SKM-1 treated with dmso at 0.1 percent for 144 hours (cell line): Measurements from ENCODE around the gene NRIP2.

Experiments
- DNase-seq: peaks from one replicate; lab custom pipeline; 2025; ENCODE audit not compliant: unreplicated experiment; lab: John Stamatoyannopoulos, UW

NRIP2 gene

DNA sequence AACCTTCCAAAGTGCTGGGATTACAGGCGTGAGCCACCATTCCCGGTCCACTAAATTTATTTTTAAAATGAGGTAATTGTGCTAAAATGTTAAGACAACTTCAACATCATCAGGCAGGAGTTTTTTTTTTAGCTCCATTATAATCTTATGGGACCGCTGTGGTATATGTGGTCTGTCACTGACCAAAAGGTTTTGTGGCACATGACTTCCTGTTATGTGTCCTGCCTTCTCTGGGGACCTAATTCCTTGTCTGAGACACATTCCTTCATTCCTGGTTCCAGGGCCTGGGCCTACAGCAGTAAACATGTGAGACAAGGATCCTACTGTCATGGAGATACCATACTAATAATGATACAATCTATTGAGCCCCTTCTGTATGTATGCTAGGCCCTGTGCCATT lies 17.1 kb upstream of the NRIP2 start:
- DNase-seq: no peak

DNA sequence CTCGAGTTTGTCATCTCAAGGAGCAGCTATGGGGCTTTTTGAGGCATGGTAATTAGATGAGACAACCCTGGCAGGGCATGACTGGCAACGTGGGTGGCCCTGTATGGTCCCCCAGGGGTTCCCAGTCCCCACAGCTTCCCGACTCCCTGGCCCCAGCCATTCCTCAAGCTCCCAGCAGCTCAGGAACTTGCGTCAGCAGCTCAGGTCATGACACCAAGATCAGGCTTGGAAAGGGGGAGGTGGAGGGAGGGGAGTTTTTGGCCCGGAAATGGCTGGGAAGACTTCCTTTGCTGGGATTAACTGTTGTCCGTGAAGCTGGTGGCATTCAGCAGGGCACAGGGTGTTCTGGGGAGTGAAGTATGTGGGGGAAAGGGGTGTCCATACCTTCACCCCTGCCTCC lies 10.4 kb upstream of the NRIP2 start:
- no peak for DNase-seq

- no peak for DNase-seq
These were observed 10.0 kb upstream of the NRIP2 start for GRCh38 chr12:2844786-2845185.

DNA sequence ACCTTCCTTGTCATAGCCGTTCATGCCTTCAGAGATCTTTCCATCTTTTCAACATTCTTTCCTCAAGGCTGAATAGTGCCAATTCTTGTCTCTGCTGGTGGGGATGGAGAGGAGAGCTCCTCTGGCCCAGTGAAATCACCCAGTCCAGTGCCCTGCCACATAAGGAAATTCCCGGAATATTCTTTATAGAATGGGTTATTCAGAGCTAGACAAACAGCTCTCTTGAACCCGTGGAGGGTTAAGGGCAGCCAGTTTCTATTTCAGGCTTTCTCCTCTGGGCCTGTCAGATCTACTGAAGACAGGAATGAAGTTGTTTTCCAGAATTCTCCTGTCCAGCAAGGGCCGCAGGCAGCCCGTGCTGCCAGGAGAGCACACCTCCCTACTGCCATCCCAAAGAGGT lies 8.1 kb upstream of the NRIP2 start:
- DNase-seq: no peak

- no peak for DNase-seq
These were observed 6.3 kb upstream of the NRIP2 start for GRCh38 chr12:2841056-2841650.

GRCh38 chr12:2836574-2836973 lies 1.7 kb upstream of the NRIP2 start:
- DNase-seq: no peak

- no peak for DNase-seq
These were observed 1.0 kb upstream of the NRIP2 start for GRCh38 chr12:2835691-2836403.

GRCh38 chr12:2833810-2834209 lies 1.0 kb downstream of the NRIP2 start:
- DNase-seq: no peak

DNA sequence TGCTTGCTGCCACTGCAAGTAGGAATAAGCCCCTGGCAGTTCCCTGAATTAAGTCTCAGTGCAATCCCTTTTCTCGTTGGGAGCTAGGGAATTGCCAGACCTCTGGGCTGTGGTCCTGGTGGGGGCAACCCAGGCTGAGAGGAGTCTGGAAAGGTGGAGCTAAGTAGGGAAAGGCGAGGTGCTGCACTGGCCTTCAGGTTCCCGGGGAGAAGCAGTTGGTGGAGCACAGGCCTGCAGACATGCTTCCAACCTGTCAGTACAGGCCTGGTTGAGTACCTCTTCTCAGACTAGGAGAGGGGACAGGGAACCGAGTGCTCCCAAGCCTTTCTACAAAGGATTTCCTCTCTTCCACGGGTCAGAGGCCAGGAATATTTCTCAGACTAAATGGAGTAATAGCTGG lies 1.5 kb downstream of the NRIP2 start:
- no peak for DNase-seq

- DNase-seq: no peak
These were observed 2.2 kb downstream of the NRIP2 start for GRCh38 chr12:2832550-2833127.

DNA sequence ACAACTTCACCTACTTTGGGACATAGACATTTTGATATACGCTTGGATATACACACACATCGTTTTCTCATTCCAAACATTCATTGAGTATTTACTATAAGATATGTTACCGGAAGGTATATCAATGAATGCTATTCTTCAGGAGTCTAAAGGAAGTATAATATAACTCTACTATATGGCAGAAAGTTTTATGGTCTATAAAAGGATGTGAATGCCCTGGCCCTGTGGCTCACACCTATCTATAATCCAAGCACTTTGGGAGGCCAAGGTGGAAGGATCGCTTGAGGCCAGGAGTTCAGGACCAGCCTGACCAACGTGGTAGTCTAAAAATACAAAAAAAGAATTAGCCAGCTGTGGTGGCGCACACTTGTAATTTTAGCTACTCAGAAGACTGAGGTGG lies 5.6 kb downstream of the NRIP2 start:
- DNase-seq: no peak

DNA sequence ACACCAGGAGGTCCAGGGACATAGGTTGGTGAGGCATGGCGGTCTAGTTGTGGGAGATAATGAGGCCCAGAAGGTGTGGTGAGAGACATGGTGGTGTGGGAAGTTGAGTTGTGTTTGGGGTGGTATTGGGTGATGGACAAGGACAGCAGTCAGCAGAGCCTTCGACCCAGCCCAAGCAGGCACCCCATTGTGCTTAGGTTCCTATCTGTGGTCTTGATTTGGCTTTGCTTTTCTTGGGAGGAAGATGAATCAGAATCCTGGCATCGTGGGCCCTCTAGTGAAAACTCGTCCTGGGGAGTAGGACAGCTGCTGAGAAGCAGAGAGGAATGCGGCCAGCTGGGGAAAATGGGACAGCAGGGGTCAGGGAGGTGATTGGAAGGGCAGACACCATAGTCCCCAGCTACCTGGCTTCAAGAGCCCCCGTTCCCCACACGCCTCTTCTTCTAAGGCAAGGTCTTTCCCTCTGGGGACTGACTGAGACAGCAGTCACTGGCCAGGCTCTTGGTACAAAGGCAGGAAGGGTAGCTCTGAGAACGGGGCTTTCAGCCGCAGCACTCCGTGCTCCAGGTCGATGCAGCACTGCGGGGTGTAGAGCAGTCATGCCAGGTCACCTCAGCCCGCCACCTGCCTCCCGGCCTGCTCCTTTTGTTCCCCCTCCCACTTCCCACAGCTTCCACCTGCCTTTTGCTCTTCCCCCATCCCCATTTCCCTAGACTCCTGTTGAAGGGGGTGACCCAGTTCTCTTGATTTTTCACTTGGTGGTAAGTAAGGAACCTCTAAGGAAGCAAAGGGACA lies 7.9 kb downstream of the NRIP2 start:
- no peak for DNase-seq

- DNase-seq: no peak
These were observed 8.8 kb downstream of the NRIP2 start for GRCh38 chr12:2826036-2826435.

DNA sequence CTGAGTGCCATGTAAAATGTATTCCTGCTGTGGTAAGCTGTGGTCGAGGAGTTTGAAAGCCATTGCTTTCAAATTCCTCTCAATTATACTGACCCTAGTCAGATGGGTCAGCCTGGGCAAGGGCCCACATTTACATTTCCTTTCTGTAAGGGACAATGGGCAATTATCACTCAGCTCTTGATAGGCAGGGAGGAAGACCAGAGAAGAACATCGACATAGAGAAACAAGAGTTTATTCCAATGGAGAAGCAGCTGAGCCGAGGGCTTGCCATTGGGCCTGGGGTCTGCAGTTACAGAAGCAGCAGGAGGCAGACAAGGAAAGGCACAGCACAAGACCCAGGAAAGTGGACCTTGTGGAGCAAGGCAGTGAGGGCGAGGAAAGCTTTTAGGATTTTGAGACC lies 9.7 kb downstream of the NRIP2 start:
- DNase-seq: no peak

DNA sequence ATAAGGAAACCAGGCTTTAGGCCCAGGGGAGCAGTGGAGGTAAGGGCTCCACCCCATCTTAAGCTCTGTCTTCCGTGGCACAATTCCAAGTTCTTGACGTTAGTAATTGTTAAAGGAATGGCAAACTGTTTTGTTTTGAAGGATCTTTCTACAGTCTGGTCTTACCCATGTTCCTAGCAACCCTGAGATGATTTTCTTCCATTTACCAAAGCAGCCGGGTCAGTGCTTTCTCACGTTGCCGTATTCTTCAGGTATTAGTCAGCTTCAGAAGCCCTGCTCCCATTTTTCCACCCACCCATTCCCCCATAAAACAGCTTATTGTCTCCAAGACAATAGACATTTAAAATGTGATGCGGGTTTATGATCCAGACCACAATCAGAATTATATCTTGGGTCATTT lies 10.3 kb downstream of the NRIP2 start:
- DNase-seq: no peak

GRCh38 chr12:2823483-2823882 lies 11.4 kb downstream of the NRIP2 start:
- DNase-seq: no peak

DNA sequence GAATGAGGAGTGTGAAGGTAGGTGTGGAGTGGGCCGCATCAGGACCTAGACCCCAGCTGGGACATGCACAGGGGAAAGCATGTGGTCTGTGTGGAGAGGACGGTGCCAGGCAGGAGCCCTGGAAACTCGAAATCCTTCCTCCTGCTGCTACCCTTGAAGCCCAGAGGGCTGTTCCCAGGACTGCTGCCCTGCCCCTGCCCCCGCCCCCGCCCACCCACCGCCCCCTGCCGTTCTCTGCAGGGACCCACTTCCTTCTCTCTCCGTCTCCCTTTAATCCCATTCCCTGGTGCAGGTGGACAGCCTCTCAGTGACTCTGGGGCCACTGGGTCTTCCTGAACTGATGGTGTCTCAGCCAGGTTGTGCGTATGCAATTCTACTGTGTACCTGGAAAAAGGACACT lies 14.4 kb downstream of the NRIP2 start:
- DNase-seq: no peak

DNA sequence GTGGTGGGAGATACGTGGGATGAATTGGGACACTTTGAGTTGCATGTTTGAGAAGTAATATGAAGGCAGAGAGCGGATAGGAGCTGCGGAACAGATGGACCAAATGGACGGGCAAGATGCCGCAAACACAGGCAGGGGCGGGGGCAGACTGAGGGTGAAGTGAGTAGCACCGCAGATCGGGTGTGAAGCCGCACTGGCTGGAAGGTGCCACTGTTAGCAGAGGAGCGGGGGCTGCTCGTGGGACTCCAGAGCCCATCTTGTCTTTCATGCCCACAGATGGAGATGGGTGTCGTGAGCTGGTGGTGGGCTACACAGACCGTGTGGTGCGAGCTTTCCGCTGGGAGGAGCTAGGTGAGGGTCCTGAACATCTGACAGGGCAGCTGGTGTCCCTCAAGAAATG lies 15.0 kb downstream of the NRIP2 start:
- no peak for DNase-seq

GRCh38 chr12:2813214-2814185 lies 21.3 kb downstream of the NRIP2 start:
- peak; percentile 58 for DNase-seq

DNA sequence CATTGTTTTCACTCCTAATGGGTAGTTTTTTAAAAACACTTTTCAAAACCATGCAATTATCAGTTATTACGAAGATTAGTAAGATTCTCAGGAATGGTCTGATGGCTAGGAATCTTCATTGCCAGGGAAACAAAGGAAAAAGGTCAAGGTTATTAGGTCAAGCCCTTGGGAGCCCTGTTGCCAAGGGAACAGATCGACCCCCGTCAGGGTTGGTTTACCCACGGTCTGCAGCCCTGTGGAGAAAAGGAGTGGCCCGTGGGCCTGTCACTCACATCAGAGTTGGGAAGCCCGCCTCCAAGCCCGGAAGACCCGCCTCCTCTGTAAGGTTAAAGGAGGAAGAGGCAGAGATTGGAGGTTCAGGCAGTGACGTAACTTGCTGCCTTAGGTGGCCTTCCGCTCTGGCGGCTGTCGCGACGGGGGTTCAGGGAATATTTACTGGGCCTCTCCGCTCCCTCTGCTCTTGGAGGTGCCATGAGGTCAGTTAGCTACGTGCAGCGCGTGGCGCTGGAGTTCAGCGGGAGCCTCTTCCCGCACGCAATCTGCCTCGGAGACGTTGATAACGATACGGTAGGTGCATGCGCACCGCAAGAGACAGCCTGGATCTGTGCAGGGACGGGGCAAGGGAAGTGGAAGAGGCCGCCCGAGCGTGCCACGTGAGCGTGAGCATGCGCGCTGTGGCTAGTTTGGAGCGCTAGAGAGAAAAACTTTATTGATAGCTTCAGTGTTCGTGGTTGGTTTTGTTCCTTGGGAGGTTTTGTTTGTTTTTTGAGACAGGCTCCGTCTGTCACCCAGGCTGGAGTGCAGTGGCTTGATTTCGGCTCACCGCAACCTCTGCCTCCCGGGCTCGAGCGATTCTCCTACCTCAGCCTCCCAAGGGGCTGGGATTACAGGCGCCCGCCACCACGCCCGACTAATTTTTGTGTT lies 22.3 kb downstream of the NRIP2 start, which contains the start of gene ITFG2:
ITFG2 (plus strand) TSS at position 379 of the 924 bp plus-strand sequence; CDS start at position 472, 93 bp downstream.
- peak; percentile 90 for DNase-seq
